GM12878 (cell line): Measurements from ENCODE around the gene IGF2R. TPM values are rescaled to one million over a fixed set of nuclear protein-coding genes. Genes with fewer than 3 reads are reported as not detected.
A peak's percentile ranks its signal among the peaks of the same experiment; 100 is the strongest.

Source experiments
- ATAC-seq: fragments of 200-7000 bp; cut with Tn5 transposase; 3 replicates; pipeline ENCODE4 v1.9.1; 2020; ENCODE audit warnings: mild to moderate bottlenecking, moderate library complexity
- BruUV-seq: library from RNA; stranded (reverse); fragments of 400-500 nt; replicated peaks from 2 replicates; lab custom pipeline; 2021; lab: Mats Ljungman, UMichigan
- CTCF ChIA-PET: fragments of 300-600 bp; sonication (Branson Sonifier 250); formaldehyde crosslinking; extraction: SDS; loops from one replicate; lab custom pipeline; 2021; ENCODE audit warnings: inconsistent platforms; lab: Yijun Ruan, JAX
- POLR2A ChIA-PET: fragments of 350-600 bp; formaldehyde crosslinking; extraction: SDS; loops from one replicate; lab custom pipeline; 2021; ENCODE audit warnings: inconsistent platforms; lab: Charles Lee
- RAD21 ChIA-PET: fragments of 300-600 bp; sonication (Branson Sonifier 250); formaldehyde crosslinking; loops from one replicate; lab custom pipeline; 2023; ENCODE audit warnings: antibody characterized with exemption; ENCODE audit not compliant: unreplicated experiment; lab: Charles Lee
- SMC1A ChIA-PET: fragments of 300-600 bp; sonication (Branson Sonifier 250); formaldehyde crosslinking; loops from one replicate; lab custom pipeline; 2023; ENCODE audit not compliant: unreplicated experiment, uncharacterized antibody; lab: Charles Lee
- DNase-seq: peaks from one replicate; pipeline ENCODE4 v3.0.0-alpha.2; 2011; ENCODE audit warnings: low read depth, low spot score
- FAIRE-seq: peaks from 3 replicates; lab custom pipeline; 2011; peaks lifted over from hg19 to GRCh38; lab: Jason Lieb, UNC
- H2AFZ ChIP-seq: 2 replicates; pipeline ENCODE4 v1.6.0; 2011; ENCODE audit warnings: low read depth, low read length, control low read depth; ENCODE audit not compliant: control insufficient read depth
- H3K27ac ChIP-seq: 2 replicates; pipeline ENCODE4 v1.5.1; 2011; ENCODE audit warnings: control low read depth; ENCODE audit not compliant: control insufficient read depth, insufficient read depth
- H3K27me3 ChIP-seq, 2 experiments: replicated peaks in 1 of 2; 2 replicates each; pipeline versions ENCODE4 v1.6.0 to v1.6.1; 2011; ENCODE audit warnings: low read length in 1 of 2; ENCODE audit not compliant: control insufficient read depth in 2 of 2, insufficient read depth in 2 of 2
- H3K36me3 ChIP-seq, 2 experiments: 2 replicates each; pipeline ENCODE4 v1.5.1; 2011; ENCODE audit warnings: low read length in 1 of 2; ENCODE audit not compliant: control insufficient read depth in 2 of 2, insufficient read depth in 2 of 2
- H3K4me1 ChIP-seq: 2 replicates; pipeline ENCODE4 v1.6.1; 2011; ENCODE audit warnings: mild to moderate bottlenecking, low read length, moderate library complexity, mixed read lengths; ENCODE audit not compliant: control insufficient read depth, insufficient read depth
- H3K4me2 ChIP-seq: 2 replicates; pipeline ENCODE4 v1.6.0; 2011; ENCODE audit warnings: control low read depth; ENCODE audit not compliant: control insufficient read depth, insufficient read depth
- H3K4me3 ChIP-seq: fragments of 200-600 bp; sonication (generic); 2 replicates; pipeline ENCODE4 v1.5.1; 2016
- H3K79me2 ChIP-seq: 2 replicates; pipeline ENCODE4 v1.6.0; 2011; ENCODE audit warnings: low read length; ENCODE audit not compliant: control insufficient read depth, insufficient read depth
- H3K9ac ChIP-seq: 2 replicates; pipeline ENCODE4 v1.8.0; 2011; ENCODE audit warnings: low read length, control low read depth, mixed read lengths; ENCODE audit not compliant: control insufficient read depth, insufficient read depth
- H3K9me3 ChIP-seq: replicated peaks from 3 replicates; pipeline ENCODE4 v1.5.1; 2011; ENCODE audit warnings: mild to moderate bottlenecking, low read length; ENCODE audit not compliant: control insufficient read depth, insufficient read depth
- H4K20me1 ChIP-seq: 2 replicates; pipeline ENCODE4 v1.6.0; 2011; ENCODE audit not compliant: control insufficient read depth, insufficient read depth
- CBFB ChIP-seq: IDR thresholded peaks from 2 replicates; pipeline ENCODE4 v1.6.1; 2016; ENCODE audit warnings: antibody characterized with exemption, low read depth
- MYC ChIP-seq: IDR thresholded peaks from 2 replicates; pipeline ENCODE4 v1.6.1; 2011; ENCODE audit warnings: mild to moderate bottlenecking, low read length, moderate library complexity, inconsistent platforms; ENCODE audit not compliant: insufficient read depth, insufficient replicate concordance, insufficient read length, severe bottlenecking
- PBX3 ChIP-seq: IDR thresholded peaks from 2 replicates; pipeline ENCODE4 v1.6.1; 2011; ENCODE audit warnings: mild to moderate bottlenecking, low read depth, low read length, moderate library complexity; ENCODE audit not compliant: insufficient replicate concordance
- RAD51 ChIP-seq: fragments of 450-650 bp; IDR thresholded peaks from 2 replicates; pipeline ENCODE4 v1.6.1; 2016; ENCODE audit warnings: moderate library complexity, mild to moderate bottlenecking, inconsistent platforms
- YBX1 ChIP-seq: fragments of 450-650 bp; IDR thresholded peaks from 2 replicates; pipeline ENCODE4 v1.6.1; 2016; ENCODE audit warnings: antibody characterized with exemption
- ZBTB4 ChIP-seq: fragments of 450-650 bp; formaldehyde crosslinking; IDR thresholded peaks from 2 replicates; pipeline ENCODE4 v1.4.0; 2022; ENCODE audit warnings: mild to moderate bottlenecking, moderate library complexity
- WGBS: methylation state at CpG from one replicate; pipeline ENCODE4 v1.1.6; 2016; ENCODE audit warnings: low lambda C conversion rate; ENCODE audit not compliant: insufficient replicate concordance, insufficient coverage; ENCODE audit errors: missing lambda C conversion rate; 5-methylcytosine and 5-hydroxymethylcytosine counted together
- in situ Hi-C: fragments of 300-500 bp; cut with MboI; formaldehyde crosslinking; loops from 9 replicates; pipeline ENCODE4 v1.14.3; 2018; ENCODE audit warnings: mixed read lengths
- intact Hi-C: fragments of 100-400 bp; cut with micrococcal nuclease; formaldehyde crosslinking; loops from one replicate; pipeline ENCODE4 v1.14.2; 2022; ENCODE audit not compliant: unreplicated experiment
- polyA plus RNA-seq, 11 experiments: library from polyadenylated mRNA; depleted of rRNA in 4 of 11; unstranded in 6 of 11; stranded (reverse) in 5 of 11; fragments of >200 nt; fragmentation: Nextera tagmentation in 4 of 11; fragmentation: Illumina TruSeq in 1 of 11; extraction: Ambion mirVana in 4 of 11; extraction: Trizol in 1 of 11; gene quantifications; 1 replicate in 1 of 11; 2 replicates in 10 of 11; pipeline versions ENCODE4 v1.2.1 to v1.2.3, GENCODE V29; 2011 to 2016; ENCODE audit warnings: inconsistent platforms in 2 of 11, missing spikeins in 2 of 11, low read depth in 1 of 11
- total RNA-seq, 4 experiments: library from RNA; depleted of rRNA in 3 of 4; stranded (reverse); fragments of >200 nt in 3 of 4; fragmentation: Illumina TruSeq in 1 of 4; extraction: Trizol in 1 of 4; gene quantifications; 2 replicates each; pipeline versions ENCODE4 v1.2.1 to v1.2.3, GENCODE V29; 2013 to 2021
- TF ChIP-seq, protein P1 (sequence below): fragments of 450-650 bp; IDR thresholded peaks from 2 replicates; pipeline ENCODE4 v1.6.1; 2016; ENCODE audit warnings: mild to moderate bottlenecking
- TF ChIP-seq, protein P2 (sequence below): IDR thresholded peaks from 2 replicates; pipeline ENCODE4 v1.6.1; 2012; ENCODE audit warnings: low read length, inconsistent platforms
- TF ChIP-seq, protein P3 (sequence below): fragments of 450-650 bp; IDR thresholded peaks from 2 replicates; pipeline ENCODE4 v1.6.1; 2017; ENCODE audit warnings: mild to moderate bottlenecking, low read depth, inconsistent platforms; ENCODE audit not compliant: poor library complexity, severe bottlenecking

The IGF2R gene
- total and polyA plus RNA-seq, 10 of the 15 experiments (the other 5 are each of a cell fraction or from before 2014, with no cell fraction given): 1.00 to 40.1 (median 16.8) TPM

DNA sequence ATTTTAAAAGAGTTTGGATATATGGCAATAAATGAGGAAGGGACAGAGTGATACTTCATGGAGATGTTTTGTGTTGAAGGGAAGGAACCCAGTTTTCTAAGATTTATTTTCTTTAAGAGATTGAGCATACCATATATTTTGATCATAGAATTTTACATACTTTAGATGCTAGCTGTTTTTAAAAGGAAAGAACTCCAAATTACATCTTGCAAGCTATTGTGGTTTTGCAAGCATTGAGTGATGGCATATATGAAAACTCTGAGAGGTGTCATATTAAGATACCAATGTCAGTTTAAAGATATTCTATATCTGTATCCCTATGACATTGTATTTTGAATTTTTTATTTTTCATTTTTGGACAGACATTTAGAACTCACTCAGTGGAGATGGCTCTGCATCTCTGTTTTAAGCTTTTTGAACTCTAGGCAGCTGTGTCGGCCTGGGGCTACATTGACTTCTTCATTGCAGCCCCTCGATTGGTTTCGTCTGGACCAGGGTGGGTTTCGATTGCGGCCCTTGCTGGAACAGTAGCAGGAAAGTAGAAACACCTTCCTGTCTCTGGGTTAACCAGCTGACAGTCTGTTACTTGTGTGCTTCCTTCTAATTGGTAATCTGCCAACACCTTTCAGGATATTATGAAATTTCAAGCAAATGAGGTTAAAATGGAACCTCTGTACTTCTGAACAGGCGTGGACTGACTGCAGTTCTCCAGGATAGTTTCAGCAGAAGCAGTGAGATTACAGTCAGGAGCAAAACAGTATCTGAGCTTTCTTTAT is 14.0 kb downstream of the IGF2R start (continued):
- TF ChIP-seq, protein P1, sequence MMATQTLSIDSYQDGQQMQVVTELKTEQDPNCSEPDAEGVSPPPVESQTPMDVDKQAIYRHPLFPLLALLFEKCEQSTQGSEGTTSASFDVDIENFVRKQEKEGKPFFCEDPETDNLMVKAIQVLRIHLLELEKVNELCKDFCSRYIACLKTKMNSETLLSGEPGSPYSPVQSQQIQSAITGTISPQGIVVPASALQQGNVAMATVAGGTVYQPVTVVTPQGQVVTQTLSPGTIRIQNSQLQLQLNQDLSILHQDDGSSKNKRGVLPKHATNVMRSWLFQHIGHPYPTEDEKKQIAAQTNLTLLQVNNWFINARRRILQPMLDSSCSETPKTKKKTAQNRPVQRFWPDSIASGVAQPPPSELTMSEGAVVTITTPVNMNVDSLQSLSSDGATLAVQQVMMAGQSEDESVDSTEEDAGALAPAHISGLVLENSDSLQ: no peak

- in situ Hi-C loops (no loop called here), intact Hi-C loops (no loop called here)
- no peak overlapping the region for H3K9ac ChIP-seq
- H3K4me1 ChIP-seq: peaks cover 37% of the 10 kb centered on the region
- SMC1A ChIA-PET: interaction anchor here (0.7 to 15.0 kb wide), 9 partner anchors 12 to 1763 kb away, joined by 3 to 95 read pairs (median 4); partner anchors contain the start of gene IGF2R
- ATAC-seq (no peak), DNase-seq (no peak), FAIRE-seq (no peak)
- no peaks in the 10 kb centered on the region for H3K36me3 ChIP-seq
- CTCF ChIA-PET: interaction anchor here (1.4 to 2.7 kb wide), 2 partner anchors 10 to 86 kb away, joined by 4 to 9 read pairs; no protein-coding TSS in a partner anchor
- peak overlapping the region; percentile 22 for H3K4me3 ChIP-seq
- peaks cover 88% of the 10 kb centered on the region for H3K79me2 ChIP-seq
- H2AFZ ChIP-seq: no peak overlapping the region
- POLR2A ChIA-PET: interaction anchor here (1.3 to 7.9 kb wide), 6 partner anchors 8 to 257 kb away, joined by 3 to 92 read pairs (median 5); partner anchors contain the start of genes IGF2R, MRPL18, TCP1 and WTAP
- RAD21 ChIA-PET: interaction anchor here (0.7 to 8.9 kb wide), 6 partner anchors 7 to 54 kb away, joined by 3 to 89 read pairs (median 16); partner anchors contain the start of gene IGF2R
- H4K20me1 ChIP-seq: no peaks in the 10 kb centered on the region; the same call in 1 of the 2 replicates
- peak overlapping the region; percentile 89 for H3K4me2 ChIP-seq
- H3K27ac ChIP-seq: peak overlapping the region; percentile 91
- 94% methylated on average over 2 of the region's 2 CpGs for WGBS
- BruUV-seq: no TSS peak
- no peaks in the 10 kb centered on the region for H3K27me3 ChIP-seq
- no peaks in the 10 kb centered on the region; the same call in 2 of the 3 replicates for H3K9me3 ChIP-seq
- TF ChIP-seq, protein P2, sequence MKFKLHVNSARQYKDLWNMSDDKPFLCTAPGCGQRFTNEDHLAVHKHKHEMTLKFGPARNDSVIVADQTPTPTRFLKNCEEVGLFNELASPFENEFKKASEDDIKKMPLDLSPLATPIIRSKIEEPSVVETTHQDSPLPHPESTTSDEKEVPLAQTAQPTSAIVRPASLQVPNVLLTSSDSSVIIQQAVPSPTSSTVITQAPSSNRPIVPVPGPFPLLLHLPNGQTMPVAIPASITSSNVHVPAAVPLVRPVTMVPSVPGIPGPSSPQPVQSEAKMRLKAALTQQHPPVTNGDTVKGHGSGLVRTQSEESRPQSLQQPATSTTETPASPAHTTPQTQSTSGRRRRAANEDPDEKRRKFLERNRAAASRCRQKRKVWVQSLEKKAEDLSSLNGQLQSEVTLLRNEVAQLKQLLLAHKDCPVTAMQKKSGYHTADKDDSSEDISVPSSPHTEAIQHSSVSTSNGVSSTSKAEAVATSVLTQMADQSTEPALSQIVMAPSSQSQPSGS: no peak
- TF ChIP-seq PBX3 (no peak), ZBTB4 (no peak), CBFB (no peak), RAD51 (no peak), YBX1 (no peak), MYC (no peak)
- TF ChIP-seq, protein P3, sequence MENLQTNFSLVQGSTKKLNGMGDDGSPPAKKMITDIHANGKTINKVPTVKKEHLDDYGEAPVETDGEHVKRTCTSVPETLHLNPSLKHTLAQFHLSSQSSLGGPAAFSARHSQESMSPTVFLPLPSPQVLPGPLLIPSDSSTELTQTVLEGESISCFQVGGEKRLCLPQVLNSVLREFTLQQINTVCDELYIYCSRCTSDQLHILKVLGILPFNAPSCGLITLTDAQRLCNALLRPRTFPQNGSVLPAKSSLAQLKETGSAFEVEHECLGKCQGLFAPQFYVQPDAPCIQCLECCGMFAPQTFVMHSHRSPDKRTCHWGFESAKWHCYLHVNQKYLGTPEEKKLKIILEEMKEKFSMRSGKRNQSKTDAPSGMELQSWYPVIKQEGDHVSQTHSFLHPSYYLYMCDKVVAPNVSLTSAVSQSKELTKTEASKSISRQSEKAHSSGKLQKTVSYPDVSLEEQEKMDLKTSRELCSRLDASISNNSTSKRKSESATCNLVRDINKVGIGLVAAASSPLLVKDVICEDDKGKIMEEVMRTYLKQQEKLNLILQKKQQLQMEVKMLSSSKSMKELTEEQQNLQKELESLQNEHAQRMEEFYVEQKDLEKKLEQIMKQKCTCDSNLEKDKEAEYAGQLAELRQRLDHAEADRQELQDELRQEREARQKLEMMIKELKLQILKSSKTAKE: no peak
Measured at GRCh38 chr6:159983641-159984080, 14.8 kb downstream of the IGF2R start.
